SK-N-MC (cell line): Measurements from ENCODE around the gene SOBP.
A peak's percentile ranks its signal among the peaks of the same experiment; 100 is the strongest.

Experiments
- DNase-seq: peaks from one replicate; pipeline ENCODE4 v3.0.0-alpha.2; 2011; ENCODE audit warnings: low read depth, low spot score
- H3K27ac ChIP-seq: fragments of 200-600 bp; sonication (generic); 2 replicates; pipeline ENCODE4 v1.5.1; 2016; ENCODE audit warnings: mixed run types
- H3K36me3 ChIP-seq: fragments of 200-600 bp; sonication (generic); 2 replicates; pipeline ENCODE4 v1.6.1; 2017; ENCODE audit warnings: antibody characterized with exemption, low read length, mixed read lengths; ENCODE audit not compliant: insufficient read depth
- H3K4me3 ChIP-seq: fragments of 200-600 bp; sonication (generic); 2 replicates; pipeline ENCODE4 v1.5.1; 2016
- H3K9ac ChIP-seq: fragments of 200-600 bp; sonication (generic); 2 replicates; pipeline ENCODE4 v1.8.0; 2017; ENCODE audit warnings: mixed run types, mixed read lengths; ENCODE audit not compliant: insufficient read length
- H3K9me3 ChIP-seq: fragments of 200-600 bp; sonication (generic); 2 replicates; pipeline ENCODE4 v1.6.1; 2017; ENCODE audit warnings: low read depth, mild to moderate bottlenecking, antibody characterized with exemption, low read length, moderate library complexity, mixed read lengths
- EZH2 ChIP-seq: fragments of 200-600 bp; sonication (generic); IDR thresholded peaks from one replicate; pipeline ENCODE4 v1.6.1; 2017; ENCODE audit warnings: antibody characterized with exemption
- FOXP2 ChIP-seq: optimal IDR thresholded peaks from 2 replicates; pipeline ENCODE3; 2011; ENCODE audit warnings: mild to moderate bottlenecking, moderate library complexity; ENCODE audit not compliant: insufficient read depth; ENCODE audit errors: extremely low read length, control extremely low read depth
- POLR2AphosphoS5 ChIP-seq: IDR thresholded peaks from 2 replicates; pipeline ENCODE4 v1.6.1; 2012; ENCODE audit warnings: mild to moderate bottlenecking, low read depth, low read length, borderline replicate concordance

The SOBP gene

DNA sequence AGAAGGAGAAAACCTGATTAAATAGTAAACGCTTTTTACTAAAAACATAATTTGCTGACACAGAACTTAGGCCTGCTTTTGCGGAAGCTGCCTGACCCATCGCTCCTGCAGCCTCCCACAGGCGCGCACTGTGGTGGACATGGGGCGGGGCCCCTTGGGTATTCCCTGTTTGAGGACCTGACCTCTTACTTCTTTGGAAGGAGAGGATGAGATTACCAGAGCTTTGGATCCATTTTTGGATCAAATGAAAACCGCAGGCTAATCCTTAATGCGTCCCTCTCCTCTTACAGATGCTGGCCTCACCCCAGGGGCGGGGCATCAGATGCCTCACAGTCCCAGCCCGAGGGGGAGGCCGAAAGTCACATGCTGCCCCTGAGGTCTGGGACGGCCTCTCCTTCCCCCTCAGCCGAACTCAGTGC is 183.2 kb downstream of the SOBP start:
- no peak for DNase-seq
- Histone ChIP-seq H3K9me3 (no peaks in the 10 kb centered on the region), H3K9ac (no peak overlapping the region), H3K36me3 (no peaks in the 10 kb centered on the region), H3K4me3 (no peak overlapping the region), H3K27ac (no peak overlapping the region)
- no peak for TF ChIP-seq FOXP2
- TF ChIP-seq POLR2AphosphoS5 = no peak
- TF ChIP-seq EZH2 = no peak

- Histone ChIP-seq H3K27ac (no peak overlapping the region), H3K9ac (no peak overlapping the region), H3K4me3 (peak overlapping the region; percentile 52), H3K36me3 (no peaks in the 10 kb centered on the region), H3K9me3 (no peaks in the 10 kb centered on the region)
- TF ChIP-seq EZH2 (no peak), FOXP2 (no peak), POLR2AphosphoS5 (no peak)
- DNase-seq = no peak
Measured at GRCh38 chr6:107674995-107675738, 185.2 kb downstream of the SOBP start.

DNA sequence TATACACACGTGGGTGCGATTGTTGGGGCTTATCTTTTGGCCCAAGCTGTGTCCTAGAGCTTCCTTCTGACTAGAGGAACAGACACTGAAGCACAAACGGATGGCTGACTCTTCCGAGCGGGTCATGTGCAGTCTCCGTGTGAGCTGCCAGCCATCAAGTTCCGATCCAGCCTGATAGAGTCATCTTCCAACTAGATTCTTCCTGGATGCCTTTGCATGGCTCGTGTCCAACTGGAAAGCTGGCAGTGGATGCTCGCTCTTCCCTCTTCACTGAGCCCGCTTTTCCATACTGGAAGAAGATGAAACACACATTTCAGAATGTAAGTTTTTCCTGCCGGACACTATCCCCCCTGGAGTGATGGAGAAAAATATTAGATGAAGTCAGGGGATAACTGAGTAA is 186.1 kb downstream of the SOBP start:
- TF ChIP-seq POLR2AphosphoS5 (no peak), EZH2 (no peak), FOXP2 (no peak)
- Histone ChIP-seq H3K27ac (no peak overlapping the region), H3K36me3 (no peaks in the 10 kb centered on the region), H3K4me3 (no peak overlapping the region), H3K9me3 (no peaks in the 10 kb centered on the region), H3K9ac (no peak overlapping the region)
- no peak for DNase-seq

- no peak overlapping the region for H3K27ac ChIP-seq
- no peak overlapping the region for H3K4me3 ChIP-seq
- no peak overlapping the region for H3K9ac ChIP-seq
- DNase-seq = no peak
- TF ChIP-seq POLR2AphosphoS5 (no peak), FOXP2 (no peak), EZH2 (no peak)
- H3K36me3 ChIP-seq = no peaks in the 10 kb centered on the region
- no peaks in the 10 kb centered on the region for H3K9me3 ChIP-seq
Measured at GRCh38 chr6:107677399-107677798, 187.5 kb downstream of the SOBP start.

DNA sequence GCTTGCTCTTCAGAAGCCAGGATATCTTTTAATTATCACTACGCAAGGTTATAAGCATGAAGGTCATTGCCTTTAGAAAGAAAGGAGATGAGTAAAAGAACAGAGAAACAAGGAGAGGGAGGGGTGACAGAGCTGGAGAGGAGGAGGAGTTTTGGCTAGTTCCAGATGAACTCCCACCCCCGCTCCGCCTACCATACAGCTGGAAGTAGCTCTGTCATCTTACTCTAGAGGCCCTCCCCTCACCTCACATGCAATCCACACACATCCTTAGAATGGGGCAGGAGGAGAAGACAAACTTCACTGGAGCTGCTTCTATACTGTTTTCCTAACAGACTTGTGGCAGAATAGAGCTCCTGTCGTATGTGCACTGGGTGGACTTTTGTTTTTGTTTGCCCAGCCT is 189.5 kb downstream of the SOBP start:
- Histone ChIP-seq H3K9ac (no peak overlapping the region), H3K9me3 (no peaks in the 10 kb centered on the region), H3K27ac (no peak overlapping the region), H3K4me3 (no peak overlapping the region), H3K36me3 (no peaks in the 10 kb centered on the region)
- no peak for DNase-seq
- no peak for TF ChIP-seq FOXP2
- TF ChIP-seq EZH2 = no peak
- TF ChIP-seq POLR2AphosphoS5 = no peak

DNA sequence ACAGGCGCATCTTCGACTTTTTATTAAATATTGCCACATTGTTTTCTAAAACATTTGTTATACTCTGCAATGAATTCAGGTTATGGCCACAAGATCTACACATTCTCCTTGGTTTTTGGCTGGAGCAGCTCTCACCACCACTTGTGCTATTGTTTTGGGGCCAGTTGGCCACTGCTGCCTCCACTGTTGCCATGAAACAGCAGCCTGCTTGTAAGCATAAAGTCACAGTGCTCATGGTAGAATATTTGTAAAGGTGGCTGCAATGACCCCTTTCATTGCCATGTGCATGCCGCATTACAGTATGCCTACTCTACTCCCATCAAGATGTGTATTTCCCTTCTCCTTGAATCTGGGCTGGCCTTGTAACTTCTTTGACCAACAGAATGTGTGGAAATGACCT is 192.8 kb downstream of the SOBP start:
- TF ChIP-seq POLR2AphosphoS5 (no peak), EZH2 (no peak), FOXP2 (no peak)
- no peak for DNase-seq
- H3K9me3 ChIP-seq = no peaks in the 10 kb centered on the region
- H3K27ac ChIP-seq = no peak overlapping the region
- H3K4me3 ChIP-seq = no peak overlapping the region
- no peaks in the 10 kb centered on the region for H3K36me3 ChIP-seq
- no peak overlapping the region for H3K9ac ChIP-seq

DNA sequence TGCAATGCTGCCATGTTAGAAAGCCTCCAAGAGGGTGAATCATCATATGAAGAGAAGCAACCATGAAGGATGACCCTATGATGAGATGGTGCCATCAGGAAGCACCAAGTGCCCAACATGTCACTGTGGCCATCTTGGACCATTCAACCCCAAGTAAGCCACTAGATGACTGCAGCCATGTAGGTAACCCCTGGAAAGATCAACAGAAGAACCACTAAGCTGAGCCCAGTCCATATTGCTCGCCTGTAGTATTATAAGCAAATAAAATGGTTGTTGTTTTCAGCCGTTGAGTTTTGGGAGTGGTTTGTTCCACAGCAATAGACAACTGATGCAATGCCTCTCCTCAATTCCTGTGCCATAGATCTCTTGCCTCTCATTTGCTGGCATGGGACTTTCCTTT is 193.3 kb downstream of the SOBP start:
- TF ChIP-seq FOXP2 (no peak), POLR2AphosphoS5 (no peak), EZH2 (no peak)
- DNase-seq = no peak

GRCh38 chr6:107684996-107685395 is 195.1 kb downstream of the SOBP start:
- no peak for DNase-seq
- H3K9me3 ChIP-seq = no peaks in the 10 kb centered on the region

More for the DNA sequence above, 193.3 kb downstream of the SOBP start:
- no peak overlapping the region for H3K27ac ChIP-seq
- H3K36me3 ChIP-seq = no peaks in the 10 kb centered on the region
- H3K9ac ChIP-seq = no peak overlapping the region
- no peaks in the 10 kb centered on the region for H3K9me3 ChIP-seq
- no peak overlapping the region for H3K4me3 ChIP-seq

GRCh38 chr6:107689190-107689589 is 199.3 kb downstream of the SOBP start:
- Histone ChIP-seq H3K9me3 (no peaks in the 10 kb centered on the region), H3K9ac (no peak overlapping the region), H3K4me3 (no peak overlapping the region), H3K27ac (no peak overlapping the region), H3K36me3 (no peaks in the 10 kb centered on the region)
- TF ChIP-seq FOXP2 (no peak), POLR2AphosphoS5 (no peak), EZH2 (no peak)
- no peak for DNase-seq

More at GRCh38 chr6:107684996-107685395, 195.1 kb downstream of the SOBP start:
- Histone ChIP-seq H3K9ac (no peak overlapping the region), H3K36me3 (no peaks in the 10 kb centered on the region), H3K4me3 (no peak overlapping the region), H3K27ac (no peak overlapping the region)
- TF ChIP-seq EZH2 = no peak
- no peak for TF ChIP-seq POLR2AphosphoS5
- TF ChIP-seq FOXP2 = no peak
